ENCODE results near the gene CNBP.

- TF ChIP-seq, protein P1, sequence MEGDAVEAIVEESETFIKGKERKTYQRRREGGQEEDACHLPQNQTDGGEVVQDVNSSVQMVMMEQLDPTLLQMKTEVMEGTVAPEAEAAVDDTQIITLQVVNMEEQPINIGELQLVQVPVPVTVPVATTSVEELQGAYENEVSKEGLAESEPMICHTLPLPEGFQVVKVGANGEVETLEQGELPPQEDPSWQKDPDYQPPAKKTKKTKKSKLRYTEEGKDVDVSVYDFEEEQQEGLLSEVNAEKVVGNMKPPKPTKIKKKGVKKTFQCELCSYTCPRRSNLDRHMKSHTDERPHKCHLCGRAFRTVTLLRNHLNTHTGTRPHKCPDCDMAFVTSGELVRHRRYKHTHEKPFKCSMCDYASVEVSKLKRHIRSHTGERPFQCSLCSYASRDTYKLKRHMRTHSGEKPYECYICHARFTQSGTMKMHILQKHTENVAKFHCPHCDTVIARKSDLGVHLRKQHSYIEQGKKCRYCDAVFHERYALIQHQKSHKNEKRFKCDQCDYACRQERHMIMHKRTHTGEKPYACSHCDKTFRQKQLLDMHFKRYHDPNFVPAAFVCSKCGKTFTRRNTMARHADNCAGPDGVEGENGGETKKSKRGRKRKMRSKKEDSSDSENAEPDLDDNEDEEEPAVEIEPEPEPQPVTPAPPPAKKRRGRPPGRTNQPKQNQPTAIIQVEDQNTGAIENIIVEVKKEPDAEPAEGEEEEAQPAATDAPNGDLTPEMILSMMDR (IDR thresholded peaks at IDR 0.05; ENCODE audit: low read depth, low read length) = no peak
- no peak for TF ChIP-seq EZH2phosphoT487 (IDR thresholded peaks at IDR 0.05; ENCODE audit: low read depth)
Observed at GRCh38 chr3:129180461-129180860, 3.2 kb downstream of the CNBP start.

Measured in OCI-LY3 (cell line).